ENCODE measurements around the gene OSBP2.

The OSBP2 gene

DNA sequence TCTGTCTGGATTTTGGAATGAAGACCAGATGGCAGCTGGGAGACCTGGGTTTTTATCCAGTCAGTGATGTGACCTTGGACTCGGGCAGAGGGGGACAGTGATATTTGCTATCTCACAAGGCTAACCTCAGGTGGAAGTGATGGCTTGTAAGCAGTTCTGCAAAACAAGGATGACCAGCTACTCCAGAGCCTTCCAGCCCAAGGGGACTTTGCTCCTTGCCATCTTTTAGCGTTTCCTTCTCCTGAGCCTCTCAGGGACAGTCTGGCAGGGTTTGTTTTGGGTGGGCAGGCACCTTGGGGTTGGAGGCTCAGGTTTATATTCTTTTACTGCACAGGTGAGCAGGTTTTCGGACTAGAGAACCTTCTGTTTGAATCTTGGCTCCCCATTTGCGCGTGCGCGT, 9.5 kb upstream of the OSBP2 start:
- Histone ChIP-seq H3K4me1 (no peaks in the 10 kb centered on the region), H3K79me2 (no peaks in the 10 kb centered on the region), H3K36me3 (ENCODE audit: control insufficient read depth, insufficient read depth, low read length) (no peaks in the 10 kb centered on the region), H3K4me3 (ENCODE audit: low read depth, low read length) (no peak overlapping the region), H3K9me3 (ENCODE audit: control insufficient read depth, low read length) (no peaks in the 10 kb centered on the region), H3K4me2 (ENCODE audit: low read length) (no peak overlapping the region), H3K27me3 (ENCODE audit: control insufficient read depth, insufficient read depth, low read length) (no peaks in the 10 kb centered on the region), H3K27ac (no peak overlapping the region), H2AFZ (no peak overlapping the region), H3K9ac (no peak overlapping the region)
- TF ChIP-seq, protein P1, sequence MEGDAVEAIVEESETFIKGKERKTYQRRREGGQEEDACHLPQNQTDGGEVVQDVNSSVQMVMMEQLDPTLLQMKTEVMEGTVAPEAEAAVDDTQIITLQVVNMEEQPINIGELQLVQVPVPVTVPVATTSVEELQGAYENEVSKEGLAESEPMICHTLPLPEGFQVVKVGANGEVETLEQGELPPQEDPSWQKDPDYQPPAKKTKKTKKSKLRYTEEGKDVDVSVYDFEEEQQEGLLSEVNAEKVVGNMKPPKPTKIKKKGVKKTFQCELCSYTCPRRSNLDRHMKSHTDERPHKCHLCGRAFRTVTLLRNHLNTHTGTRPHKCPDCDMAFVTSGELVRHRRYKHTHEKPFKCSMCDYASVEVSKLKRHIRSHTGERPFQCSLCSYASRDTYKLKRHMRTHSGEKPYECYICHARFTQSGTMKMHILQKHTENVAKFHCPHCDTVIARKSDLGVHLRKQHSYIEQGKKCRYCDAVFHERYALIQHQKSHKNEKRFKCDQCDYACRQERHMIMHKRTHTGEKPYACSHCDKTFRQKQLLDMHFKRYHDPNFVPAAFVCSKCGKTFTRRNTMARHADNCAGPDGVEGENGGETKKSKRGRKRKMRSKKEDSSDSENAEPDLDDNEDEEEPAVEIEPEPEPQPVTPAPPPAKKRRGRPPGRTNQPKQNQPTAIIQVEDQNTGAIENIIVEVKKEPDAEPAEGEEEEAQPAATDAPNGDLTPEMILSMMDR (IDR thresholded peaks at IDR 0.05) = no peak

DNA sequence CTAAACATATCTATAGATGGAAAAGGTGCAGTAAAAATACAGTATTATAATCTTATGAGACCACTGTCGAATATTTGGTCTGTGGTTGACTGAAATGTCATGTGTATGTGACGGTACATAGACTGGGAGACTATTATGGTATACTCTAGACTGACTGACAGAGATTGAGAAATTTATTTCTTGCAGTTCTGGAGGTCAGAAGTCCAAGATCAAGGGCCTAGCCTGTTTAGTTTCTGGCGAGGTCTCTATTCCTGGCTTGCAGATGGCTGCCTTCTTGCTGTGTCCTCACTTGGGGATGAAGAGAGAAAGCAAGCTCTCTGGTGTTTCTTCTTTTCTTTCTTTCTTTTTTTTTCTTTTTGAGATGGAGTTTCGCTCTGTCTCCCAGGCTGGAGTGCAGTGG, 7.3 kb upstream of the OSBP2 start:
- TF ChIP-seq, protein P1 (IDR thresholded peaks at IDR 0.05) = no peak
- H3K27me3 ChIP-seq (ENCODE audit: control insufficient read depth, insufficient read depth, low read length) = no peaks in the 10 kb centered on the region
- no peaks in the 10 kb centered on the region for H3K79me2 ChIP-seq
- H3K4me3 ChIP-seq (ENCODE audit: low read depth, low read length) = no peak overlapping the region
- no peak overlapping the region for H2AFZ ChIP-seq
- H3K4me2 ChIP-seq (ENCODE audit: low read length) = no peak overlapping the region
- no peaks in the 10 kb centered on the region for H3K4me1 ChIP-seq
- no peak overlapping the region for H3K27ac ChIP-seq
- no peaks in the 10 kb centered on the region for H3K9me3 ChIP-seq (ENCODE audit: control insufficient read depth, low read length)
- H3K9ac ChIP-seq = no peak overlapping the region
- no peaks in the 10 kb centered on the region for H3K36me3 ChIP-seq (ENCODE audit: control insufficient read depth, insufficient read depth, low read length)

DNA sequence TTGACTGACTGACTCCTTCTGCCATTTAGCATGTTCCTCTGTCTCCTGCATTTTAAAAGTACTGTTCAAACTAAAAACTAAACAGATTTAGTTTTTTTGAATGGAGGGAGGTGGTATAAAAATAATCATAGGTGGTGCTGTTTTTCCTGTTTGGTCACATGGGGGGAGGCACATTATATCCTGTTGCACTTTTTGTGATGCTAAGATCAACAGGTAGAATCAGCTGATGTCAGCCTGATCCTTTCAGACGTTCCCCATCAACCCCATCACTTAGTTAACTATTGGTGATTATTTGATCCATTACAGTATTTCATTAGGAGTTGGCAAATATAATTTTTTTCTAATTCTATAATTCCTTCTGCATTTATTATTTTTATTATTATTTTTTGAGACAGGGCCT, 5.1 kb upstream of the OSBP2 start:
- Histone ChIP-seq H2AFZ (no peak overlapping the region), H3K9ac (no peak overlapping the region)

DNA sequence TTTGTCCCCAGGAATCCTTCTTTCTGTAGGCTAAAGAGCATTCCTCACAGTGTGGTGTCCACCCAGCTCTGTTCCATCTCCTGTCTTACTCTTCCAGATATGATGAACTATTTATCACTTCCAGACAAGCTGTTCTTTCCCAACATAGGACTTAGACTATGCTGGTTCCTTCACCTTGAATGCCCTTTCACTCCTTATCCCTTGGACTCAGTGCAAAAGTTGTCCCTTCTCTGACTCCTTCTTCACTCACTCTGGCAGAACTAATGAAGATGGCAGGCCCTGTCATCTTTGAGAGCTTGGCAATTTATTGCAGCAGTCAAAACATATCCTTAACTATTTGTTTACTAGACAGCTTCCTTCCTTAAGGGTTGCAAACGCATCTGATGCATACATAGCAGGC, 3.5 kb upstream of the OSBP2 start:
- no peaks in the 10 kb centered on the region for H3K79me2 ChIP-seq
- H3K4me3 ChIP-seq (ENCODE audit: low read depth, low read length) = no peak overlapping the region
- no peak overlapping the region for H2AFZ ChIP-seq
- no peaks in the 10 kb centered on the region for H3K36me3 ChIP-seq (ENCODE audit: control insufficient read depth, insufficient read depth, low read length)
- no peaks in the 10 kb centered on the region for H3K9me3 ChIP-seq (ENCODE audit: control insufficient read depth, low read length)
- H3K9ac ChIP-seq = no peak overlapping the region
- no peaks in the 10 kb centered on the region for H3K4me1 ChIP-seq
- H3K4me2 ChIP-seq (ENCODE audit: low read length) = no peak overlapping the region
- H3K27ac ChIP-seq = no peak overlapping the region
- no peaks in the 10 kb centered on the region for H3K27me3 ChIP-seq (ENCODE audit: control insufficient read depth, insufficient read depth, low read length)
- TF ChIP-seq, protein P1 (IDR thresholded peaks at IDR 0.05) = no peak

More for the DNA sequence above, 5.1 kb upstream of the OSBP2 start:
- TF ChIP-seq, protein P1 (IDR thresholded peaks at IDR 0.05) = no peak
- Histone ChIP-seq H3K79me2 (no peaks in the 10 kb centered on the region), H3K27ac (no peak overlapping the region), H3K27me3 (ENCODE audit: control insufficient read depth, insufficient read depth, low read length) (no peaks in the 10 kb centered on the region), H3K4me3 (ENCODE audit: low read depth, low read length) (no peak overlapping the region), H3K9me3 (ENCODE audit: control insufficient read depth, low read length) (no peaks in the 10 kb centered on the region), H3K4me1 (no peaks in the 10 kb centered on the region), H3K36me3 (ENCODE audit: control insufficient read depth, insufficient read depth, low read length) (no peaks in the 10 kb centered on the region), H3K4me2 (ENCODE audit: low read length) (no peak overlapping the region)

DNA sequence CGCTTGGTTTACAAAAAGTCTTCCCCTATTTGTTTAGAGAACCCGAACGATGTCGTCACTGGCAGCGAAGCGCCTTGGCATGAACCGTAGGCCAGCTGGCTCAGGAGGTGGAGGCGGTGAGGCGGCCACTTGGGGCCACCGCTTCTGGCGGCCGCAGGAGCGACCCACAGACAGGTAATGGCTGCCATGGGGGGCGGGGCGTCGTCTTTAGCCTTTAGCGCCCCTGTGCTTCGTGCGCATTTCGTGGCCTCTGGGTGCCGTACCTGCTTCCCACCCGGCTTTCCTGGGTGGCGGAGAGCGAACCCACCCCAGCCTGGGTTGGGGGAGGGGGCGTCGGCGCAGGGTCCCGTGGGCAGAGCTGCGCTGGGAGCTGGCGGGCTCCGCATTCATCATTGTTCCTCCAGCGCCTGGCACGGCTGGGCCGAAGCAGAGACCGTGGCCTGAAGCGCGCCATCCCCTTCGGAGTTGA, 469 bp upstream of the OSBP2 start:
- H3K9ac ChIP-seq = no peak overlapping the region
- no peaks in the 10 kb centered on the region for H3K9me3 ChIP-seq (ENCODE audit: control insufficient read depth, low read length)
- TF ChIP-seq, protein P1 (IDR thresholded peaks at IDR 0.05) = no peak

More for the DNA sequence above, 469 bp upstream of the OSBP2 start:
- H3K27ac ChIP-seq = peak overlapping the region; percentile 93
- no peaks in the 10 kb centered on the region for H3K4me1 ChIP-seq
- no peaks in the 10 kb centered on the region for H3K79me2 ChIP-seq
- no peaks in the 10 kb centered on the region for H3K27me3 ChIP-seq (ENCODE audit: control insufficient read depth, insufficient read depth, low read length)
- peak overlapping the region; percentile 99 for H3K4me2 ChIP-seq (ENCODE audit: low read length)
- no peaks in the 10 kb centered on the region for H3K36me3 ChIP-seq (ENCODE audit: control insufficient read depth, insufficient read depth, low read length)
- H2AFZ ChIP-seq = peak overlapping the region; percentile 94
- peak overlapping the region; percentile 75 for H3K4me3 ChIP-seq (ENCODE audit: low read depth, low read length)
